Stimulated activated CD8-positive, alpha-beta memory T cell treated with anti-CD3 and anti-CD28 coated beads, Interleukin-4, amount 100 ng/mL, for 24 hours (primary cell): ENCODE results near the gene GDPD5.

Source experiments
- DNase-seq: peaks from one replicate; pipeline ENCODE4 v3.0.0-alpha.2; 2020; ENCODE audit warnings: low read depth

The GDPD5 gene

DNA sequence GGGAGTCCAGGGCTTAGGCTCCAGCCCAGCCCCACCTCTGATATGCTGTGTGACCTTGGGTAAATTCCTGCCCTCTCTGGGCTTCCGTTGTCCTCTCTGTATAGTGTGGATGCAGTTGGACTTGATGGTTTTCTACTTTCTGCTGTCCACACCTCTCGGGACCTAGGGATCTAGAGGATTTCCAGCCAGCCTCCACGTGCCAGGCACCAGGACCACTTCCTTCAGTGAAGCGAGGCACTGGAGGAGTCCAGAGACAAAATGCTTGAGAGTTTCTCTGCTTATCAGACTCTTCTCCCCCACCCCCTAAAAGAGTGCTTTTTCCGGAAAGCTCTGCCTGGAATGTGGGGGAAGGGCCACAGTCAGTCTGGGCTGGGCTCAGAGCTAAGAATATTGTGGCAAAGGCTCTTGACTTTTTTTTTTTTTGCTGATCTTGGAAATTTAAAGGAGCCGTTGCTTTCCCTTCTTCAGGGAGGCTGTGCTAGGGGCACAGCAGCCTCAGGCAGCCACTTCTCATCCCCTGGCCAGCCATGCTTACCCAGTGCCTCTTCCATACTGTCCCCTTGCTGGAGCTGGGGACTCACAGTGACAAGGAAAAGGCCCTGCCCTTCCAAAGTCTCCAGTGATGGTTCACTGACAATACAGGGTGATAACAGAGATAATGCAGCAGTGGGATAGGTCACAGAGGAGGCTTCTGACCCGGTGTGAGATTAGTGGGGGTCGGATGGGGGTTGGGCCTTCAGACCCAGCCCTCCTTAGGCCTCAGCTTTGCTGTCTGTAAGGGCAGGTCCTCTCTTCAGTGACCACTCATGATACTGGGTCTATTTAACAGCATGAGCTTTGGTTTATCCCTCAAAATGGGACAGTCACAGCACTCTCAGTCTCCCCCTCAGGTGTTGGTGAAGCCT lies 33.5 kb upstream of the GDPD5 start:
- no peak for DNase-seq

DNA sequence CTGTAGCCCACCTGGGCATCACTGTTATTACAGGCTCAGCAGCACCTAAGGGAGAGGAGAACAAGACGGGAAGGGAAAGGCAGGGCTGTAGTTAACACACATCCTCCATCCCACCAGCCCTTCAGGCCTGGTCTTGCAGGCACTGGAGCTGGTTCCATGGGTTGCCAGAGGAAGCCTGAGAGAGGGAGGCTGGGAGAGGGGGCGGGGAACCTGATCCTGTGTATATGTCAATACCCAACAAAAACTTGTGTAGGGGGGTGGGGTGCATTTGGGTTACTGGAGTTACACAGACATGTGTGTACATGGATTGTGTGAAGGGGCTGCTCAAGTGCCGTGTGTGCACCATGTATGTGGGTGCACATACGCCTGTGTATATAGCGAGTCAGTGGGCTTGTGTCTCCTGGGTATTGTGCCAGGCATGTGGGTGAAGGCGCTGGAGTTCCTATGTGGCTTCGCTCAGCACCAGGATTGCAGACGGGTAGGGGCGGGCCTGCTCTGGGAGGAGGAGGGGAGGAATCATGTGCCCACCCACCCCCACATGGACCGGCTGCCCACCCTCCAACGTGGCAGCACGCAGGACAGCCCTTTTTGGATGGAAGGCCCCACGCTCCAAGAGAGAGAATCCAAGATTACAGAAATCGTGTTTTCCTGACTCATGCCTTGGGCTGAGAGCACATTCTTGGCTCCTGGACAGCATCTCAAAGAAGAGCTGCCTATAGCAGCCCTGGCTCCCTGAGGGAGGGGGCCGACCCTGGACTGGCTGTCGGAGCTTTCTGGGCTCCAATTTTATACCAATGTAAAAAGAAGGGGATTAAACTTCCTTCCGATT lies 32.1 kb upstream of the GDPD5 start:
- DNase-seq = no peak

DNA sequence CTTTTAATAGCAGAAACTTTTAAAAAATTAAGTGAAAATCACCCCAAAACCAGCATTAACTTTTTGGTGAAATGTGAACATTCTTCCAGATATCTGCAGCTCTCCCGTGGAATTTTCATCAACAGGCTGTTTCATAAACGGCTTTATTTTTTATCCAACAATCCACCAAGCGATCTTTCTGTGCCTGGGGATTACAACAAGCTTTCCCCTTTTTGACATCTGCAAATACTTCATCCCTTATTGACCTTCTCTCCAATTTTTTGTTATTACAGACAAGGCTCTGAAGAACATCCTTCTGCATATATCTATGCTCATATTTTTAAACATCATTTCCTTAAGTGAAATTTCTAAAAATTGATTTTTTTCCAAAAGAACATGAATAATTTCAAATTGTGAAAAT lies 30.5 kb upstream of the GDPD5 start:
- DNase-seq = no peak

DNA sequence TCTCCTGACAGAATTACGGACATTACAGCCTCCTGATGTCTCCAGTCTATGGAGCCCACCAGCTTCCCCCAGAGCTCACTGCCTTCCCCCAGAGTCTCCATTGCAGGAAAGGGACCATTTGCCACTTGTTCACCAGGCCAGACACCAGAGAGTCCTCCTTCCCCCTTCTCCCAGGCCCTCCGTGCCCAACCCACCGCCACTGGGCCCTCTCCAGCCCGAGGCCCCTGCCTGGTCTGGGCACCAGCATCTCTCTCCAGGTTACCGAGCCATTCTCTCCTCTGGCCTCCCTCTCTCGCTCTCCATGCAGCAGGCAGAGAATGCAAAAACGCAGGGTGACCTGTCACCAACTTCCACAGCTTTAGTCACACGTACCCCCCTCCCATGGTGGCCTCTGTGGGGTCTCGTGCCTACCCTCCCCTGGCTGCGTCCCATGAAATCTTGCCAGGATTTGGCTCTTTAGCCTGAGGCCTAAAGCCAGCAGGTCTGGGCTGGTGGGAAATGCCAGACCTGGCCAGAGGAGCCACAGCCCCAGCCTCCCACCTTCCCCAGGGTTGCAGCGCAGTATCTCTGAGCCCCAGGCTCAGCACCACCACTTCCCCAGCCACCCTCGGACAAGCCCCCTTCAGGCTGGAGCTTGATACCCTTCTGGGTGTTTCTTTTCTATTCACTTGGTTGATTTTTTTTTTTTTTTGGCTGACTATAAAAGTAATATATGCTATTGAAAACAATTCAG lies 29.5 kb upstream of the GDPD5 start:
- no peak for DNase-seq

DNA sequence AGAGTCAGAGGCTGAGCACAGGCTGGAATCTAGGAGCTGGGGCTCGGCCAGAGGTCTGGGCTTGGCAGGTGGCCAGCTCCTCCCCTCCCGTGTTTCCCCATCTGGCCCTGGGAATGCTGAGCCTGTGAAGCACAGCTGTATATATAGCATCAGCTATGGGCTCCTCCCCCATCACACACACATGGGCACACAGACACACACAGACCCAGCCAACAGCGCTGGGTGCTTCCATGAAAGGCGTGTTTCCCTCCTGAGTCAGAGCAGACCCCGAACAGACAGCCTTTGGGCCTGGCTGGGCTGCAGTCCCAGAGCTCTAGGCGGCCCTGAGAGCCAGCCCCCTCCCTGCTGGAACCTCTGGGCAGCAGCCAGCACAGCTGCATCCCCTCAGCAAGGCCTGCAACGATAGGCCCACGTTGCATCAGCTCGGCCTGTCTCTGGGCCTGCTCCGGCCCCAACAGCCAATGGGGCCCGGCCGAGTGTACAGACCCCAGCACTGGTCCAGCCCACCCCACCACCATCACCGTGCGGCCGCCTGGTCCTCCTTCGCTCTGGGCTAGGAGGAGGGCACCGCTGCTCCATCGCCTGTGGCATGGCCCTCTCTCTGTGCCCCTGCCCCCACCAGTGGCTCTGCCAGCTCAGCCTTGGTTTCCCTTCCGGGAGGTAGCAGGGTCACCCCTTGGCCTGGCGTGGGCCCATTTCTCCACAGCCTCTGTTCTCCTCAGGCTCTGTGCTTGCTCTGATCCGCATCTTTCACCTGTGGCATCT lies 28.7 kb upstream of the GDPD5 start:
- DNase-seq = no peak

DNA sequence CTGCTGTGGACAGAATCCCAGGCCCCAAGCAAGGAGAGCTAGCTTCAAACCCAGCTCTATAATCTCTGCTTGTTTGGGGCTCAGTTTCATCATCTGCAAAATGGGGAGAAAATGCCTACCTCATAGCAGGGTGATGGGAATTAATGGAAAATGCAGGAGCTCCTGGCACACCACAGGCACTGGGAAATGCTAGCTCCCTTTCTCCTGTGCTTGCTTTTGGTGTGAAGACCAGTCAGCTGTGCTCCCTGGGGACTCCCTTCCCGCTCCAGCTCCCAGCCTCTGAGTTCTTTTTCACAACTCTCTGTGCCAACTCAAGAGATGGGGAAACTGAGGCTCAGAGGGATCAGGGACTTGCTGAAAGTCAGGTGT lies 28.1 kb upstream of the GDPD5 start:
- DNase-seq = no peak

DNA sequence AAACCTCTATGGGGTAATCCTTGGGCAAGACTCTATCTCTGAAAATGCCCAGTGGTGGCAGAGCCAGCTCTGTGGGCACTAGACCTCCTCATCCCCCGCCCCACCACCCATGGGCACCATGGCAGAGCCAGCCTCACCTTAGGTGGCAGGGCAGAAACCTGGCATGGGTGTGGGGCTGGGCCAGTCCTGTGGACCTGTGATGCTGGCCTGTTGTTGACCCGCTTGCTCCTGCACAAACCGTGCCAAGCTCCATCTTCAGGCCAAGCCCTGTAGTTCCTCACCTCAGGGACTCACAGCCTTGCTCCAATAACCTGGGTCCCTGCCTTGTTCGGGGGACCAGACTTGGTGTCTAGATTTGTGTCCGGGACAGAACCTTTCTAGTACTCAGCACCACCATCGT lies 27.4 kb upstream of the GDPD5 start:
- DNase-seq = no peak

DNA sequence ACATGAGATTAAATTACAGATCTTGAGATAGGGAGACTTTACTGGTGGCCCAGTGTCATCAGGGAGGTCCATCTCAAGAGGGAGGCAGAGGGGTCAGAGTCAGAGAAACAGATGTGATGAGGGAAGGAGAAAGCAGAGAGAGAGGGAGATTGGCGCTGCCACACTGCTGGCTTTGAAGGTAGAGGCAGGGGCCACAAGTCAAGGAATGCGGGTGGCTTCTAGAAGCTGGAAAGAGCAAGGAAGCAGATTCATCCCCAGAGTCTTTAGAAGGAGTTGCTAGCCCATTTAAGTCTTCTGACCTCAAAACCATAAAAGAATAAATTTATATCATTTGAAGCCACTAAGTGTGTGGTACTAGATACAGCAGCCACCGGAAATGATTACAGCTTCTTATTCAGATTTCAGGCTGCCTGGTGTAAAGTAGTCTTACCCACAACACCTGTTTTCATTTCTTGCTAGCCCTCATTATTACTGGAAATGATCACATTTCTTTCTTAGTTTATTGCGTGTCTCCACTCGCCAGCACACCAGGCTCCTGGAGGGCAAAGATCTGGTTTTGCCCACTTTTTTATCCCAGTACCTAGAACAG lies 23.7 kb upstream of the GDPD5 start:
- no peak for DNase-seq

DNA sequence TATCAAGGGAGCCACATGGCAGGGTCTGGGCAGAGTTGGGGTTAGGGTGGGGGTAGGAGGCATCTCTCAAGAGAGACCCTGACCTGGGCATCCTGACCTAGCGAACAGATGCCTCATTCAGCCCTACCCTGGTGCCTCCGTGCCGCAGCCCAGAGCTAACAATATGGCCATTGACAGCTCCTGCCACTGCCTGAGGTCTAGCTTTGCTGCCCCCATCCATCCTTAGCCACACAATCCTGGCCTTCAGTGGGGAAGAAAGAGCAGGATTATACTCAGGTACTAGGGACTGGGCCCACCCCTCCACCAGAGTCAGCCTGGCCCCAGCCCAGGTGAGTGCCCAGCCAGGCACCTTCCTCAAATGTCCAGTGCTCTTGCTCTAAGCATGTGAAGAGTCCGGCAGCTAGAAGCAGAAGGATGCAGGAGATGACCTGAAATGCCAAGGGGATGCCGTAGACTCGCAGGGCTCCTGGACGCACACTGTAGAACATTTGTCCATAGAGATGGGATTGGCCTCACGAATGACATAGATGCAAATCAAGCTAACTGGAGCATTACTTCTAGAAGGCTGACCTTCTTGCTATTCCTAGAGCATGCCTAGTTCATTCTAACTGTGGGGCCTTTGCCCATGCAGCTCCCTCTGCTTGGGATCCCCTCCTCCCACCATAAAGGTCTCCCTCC lies 23.0 kb upstream of the GDPD5 start:
- no peak for DNase-seq

DNA sequence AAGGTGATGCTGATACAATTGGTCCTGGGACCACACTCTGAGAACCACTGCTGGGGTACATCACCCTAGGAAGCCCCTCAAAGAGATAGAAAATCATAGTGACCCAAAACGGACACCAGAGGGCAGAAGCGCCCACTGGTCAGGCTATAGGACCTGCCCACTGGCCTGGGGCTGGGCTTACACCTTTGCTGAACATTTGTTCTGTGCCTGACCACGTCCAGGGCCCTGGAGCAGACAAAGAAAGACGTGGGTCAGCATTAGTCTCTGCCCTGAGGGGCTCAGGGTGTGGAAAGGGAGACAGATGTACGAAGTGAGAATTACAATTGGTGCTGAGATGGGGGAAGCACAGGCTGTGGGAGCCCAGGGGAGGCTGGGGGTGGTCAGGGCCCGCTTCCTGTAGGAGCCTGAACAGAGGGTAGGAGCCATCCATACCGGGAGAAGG lies 21.9 kb upstream of the GDPD5 start:
- DNase-seq = no peak

DNA sequence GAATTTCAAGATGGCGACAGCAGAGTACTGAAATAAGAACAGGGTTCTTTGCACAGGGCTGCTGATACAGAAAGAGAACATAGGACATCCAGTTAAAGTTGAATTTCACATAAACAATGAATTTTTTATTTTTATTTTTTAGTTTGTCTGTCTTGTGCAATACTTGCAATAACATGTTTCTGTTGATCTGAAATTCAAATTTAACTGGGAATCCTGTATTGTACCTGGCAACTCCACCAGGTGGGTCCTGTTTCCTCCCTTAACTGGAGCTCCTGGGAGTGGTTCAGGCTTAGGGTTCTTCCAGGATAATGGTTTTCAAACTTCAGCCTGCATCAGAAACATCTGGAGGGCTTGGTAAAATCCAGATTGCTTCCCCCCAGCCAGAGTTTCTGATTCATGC lies 21.4 kb upstream of the GDPD5 start:
- DNase-seq = no peak

DNA sequence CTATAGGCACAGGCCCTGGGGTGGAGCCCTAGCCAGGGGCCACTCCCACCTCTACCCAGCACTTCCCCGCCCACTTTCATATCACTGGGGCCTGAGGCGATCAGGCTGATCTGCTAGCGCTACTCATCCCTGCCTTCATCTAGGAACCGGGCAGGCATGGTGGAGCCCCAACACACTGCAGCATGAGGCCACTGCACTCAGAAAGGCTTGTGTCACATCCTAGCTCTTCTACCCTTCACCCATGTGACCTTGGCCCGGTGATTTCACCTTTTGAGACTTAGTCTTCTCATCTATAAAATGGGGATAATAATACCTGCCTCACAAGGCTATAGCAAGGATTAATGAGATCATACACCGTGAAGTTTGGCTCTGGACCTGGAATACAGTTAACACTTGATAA lies 18.1 kb upstream of the GDPD5 start:
- DNase-seq = no peak

DNA sequence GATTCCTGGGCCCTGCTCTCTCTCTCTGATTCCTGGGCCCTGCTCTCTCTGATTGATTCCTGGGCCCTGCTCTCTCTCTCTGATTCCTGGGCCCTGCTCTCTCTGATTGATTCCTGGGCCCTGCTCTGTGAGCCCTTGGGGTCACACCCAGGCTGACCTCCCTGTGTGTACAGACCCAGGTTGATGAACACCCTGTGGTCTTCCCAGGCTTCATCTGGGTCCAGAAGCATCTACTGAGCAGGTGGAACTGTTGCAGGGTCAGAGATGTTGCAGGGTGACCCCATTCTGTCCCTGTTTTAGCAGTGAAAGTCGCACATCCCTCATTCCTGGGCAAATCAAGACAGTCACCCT lies 16.3 kb upstream of the GDPD5 start:
- no peak for DNase-seq

DNA sequence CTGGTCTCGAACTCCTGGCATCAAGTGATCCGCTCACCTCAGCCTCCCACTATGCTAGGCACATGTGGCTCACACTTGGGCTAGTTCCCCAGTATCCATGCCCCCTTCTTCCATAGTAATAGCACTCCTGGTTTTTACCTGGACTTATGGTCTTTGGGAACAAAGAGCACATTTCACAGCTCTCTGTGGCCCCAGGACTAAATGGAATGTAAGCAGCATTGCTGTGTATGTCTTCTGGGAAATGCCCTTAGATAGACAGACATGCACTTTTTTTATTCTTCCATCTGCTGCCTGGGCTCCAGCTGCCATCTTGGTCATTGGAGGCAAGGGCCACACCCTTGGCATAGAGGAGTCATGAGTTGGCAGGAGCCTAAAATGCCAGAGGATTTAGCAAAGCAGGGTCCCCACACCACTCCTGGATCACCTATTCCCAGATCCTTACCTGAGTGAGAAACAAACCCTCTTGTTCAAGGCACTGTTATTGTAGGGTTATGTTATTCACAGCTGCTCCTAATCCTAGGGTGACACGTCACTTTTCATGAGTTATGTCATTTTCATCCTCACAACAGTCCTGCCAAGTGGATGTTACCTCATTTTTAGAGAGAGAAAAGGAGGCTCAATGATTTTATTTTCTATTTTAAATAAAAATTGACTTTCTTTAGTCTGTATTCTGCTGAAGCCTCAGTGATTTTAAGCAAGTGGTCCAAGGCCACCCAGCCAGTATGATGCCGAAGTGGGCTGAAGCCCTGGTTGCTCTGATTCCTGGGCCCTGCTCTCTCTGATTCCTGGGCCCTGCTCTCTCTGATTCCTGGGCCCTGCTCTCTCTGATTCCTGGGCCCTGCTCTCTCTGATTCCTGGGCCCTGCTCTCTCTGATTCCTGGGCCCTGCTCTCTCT lies 15.7 kb upstream of the GDPD5 start:
- no peak for DNase-seq

DNA sequence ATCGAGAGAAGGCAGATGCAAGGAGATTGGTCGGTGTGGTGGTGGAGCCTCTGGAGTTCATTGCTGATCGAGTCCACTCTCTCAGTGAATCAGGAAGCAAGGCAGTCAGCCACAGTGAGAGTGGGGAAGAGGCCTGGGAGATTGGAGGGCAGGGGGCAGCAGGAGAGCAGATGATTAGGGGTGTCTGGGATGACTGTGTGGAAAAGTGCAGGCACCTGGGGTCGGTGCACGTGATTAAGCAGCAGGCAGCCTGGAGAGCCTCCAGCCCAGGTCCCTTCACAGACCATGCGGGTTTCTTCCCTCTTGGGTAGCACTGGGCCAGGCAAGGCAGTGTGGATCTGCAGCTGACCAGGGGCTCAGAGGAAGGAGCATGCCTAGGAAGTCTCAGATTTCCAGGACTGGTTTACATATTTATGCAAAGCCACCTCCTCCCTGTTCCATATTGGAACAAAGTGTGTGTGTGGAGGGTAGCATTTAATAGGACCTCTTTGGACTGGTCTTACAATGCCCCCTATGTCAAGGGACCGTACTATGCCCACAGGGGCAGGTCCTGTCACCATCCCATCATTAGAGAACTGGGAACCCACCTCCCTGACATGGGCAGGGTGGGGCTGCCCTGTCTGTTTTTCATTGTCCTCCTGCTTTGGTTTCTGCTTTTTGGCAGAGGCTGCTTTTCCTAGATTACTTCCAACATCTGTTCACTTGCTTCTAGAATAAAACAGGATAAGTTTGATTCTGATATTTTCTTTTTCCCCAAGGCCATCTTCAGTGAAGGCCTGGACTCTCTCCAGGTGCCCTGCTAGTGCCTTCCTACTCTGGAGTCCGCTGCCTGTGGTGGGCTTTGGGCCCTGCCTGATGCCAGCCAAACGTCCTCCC lies 14.0 kb upstream of the GDPD5 start:
- DNase-seq = no peak

DNA sequence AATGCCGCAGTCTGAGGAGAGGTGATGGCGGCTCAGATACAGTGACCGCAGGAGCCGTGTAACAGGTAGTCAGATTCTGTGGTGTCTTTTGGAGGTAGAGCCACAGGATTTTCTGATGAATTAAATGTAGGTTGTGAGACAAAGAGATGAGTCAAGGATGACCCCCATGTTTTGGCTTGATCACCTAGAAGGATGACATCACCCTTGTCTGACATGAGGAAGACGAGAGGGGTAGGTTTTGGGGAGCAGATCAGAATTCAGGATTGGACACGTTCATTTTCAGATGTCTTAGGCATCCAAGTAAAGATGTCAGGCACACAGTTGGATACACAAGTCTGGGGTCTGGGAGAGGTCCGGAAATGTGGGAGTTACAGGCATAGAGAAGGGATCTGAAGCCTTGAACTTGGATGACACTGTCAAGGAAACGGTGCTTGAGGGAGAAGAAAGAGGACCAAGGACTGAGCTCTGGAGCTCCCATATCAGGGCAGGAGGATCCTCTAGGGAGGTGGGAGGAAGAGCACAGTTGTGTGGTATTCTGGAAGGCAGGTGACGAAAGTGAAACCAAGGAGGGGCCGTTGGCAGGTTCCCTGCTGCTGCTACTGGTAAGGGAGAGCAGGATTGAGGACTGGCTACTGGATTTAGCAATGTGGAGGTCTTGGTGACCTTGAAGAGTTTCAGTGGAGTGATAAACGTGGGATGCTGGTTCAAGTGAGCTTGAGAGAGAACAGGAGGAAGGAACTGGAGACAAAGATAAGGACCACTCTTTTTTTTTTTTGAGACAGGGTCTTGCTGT lies 12.6 kb upstream of the GDPD5 start:
- DNase-seq = no peak

DNA sequence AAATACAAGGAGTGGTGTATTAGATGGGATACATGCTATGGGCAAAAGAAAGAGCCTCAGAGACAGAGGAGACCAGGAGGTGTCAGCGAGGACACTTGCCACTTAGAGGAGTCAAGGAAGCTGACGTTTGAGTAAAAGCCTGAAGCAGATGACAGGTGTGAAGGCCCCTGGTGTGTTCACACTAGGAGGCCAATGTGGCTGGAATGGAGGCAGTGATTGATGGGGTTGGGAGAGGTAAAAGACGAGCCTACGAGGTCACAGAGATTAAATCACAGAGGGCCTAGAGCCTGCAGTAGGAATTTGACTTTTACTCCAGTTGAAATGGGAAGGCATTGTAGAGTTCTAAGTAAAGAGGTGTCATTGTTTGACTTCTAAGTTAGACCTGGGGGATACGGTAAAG lies 12.0 kb upstream of the GDPD5 start:
- DNase-seq = no peak
